DOHH2 (cell line): ENCODE measurements around the gene PUS10.

ENCODE experiments used
- H3F3A ChIP-seq: fragments of 200-600 bp; sonication (generic), shearing (Covaris generic); 2 replicates; pipeline ENCODE4 v1.6.0; 2016; ENCODE audit warnings: antibody characterized with exemption, mild to moderate bottlenecking; ENCODE audit not compliant: control insufficient read depth, insufficient read depth
- H3K27ac ChIP-seq: fragments of 200-600 bp; sonication (generic); 2 replicates; pipeline ENCODE4 v1.5.1; 2014; ENCODE audit warnings: low read depth, mild to moderate bottlenecking, low read length, moderate library complexity
- H3K27me3 ChIP-seq: fragments of 200-600 bp; sonication (generic); 2 replicates; pipeline ENCODE4 v1.6.1; 2014; ENCODE audit warnings: mild to moderate bottlenecking, low read length, mixed read lengths; ENCODE audit not compliant: control insufficient read depth
- H3K36me3 ChIP-seq: fragments of 200-600 bp; sonication (generic); 2 replicates; pipeline ENCODE4 v1.6.1; 2014; ENCODE audit warnings: mild to moderate bottlenecking, low read length, moderate library complexity, mixed read lengths; ENCODE audit not compliant: control insufficient read depth
- H3K4me1 ChIP-seq: fragments of 200-600 bp; sonication (generic); 2 replicates; pipeline ENCODE4 v1.6.1; 2014; ENCODE audit warnings: mild to moderate bottlenecking, low read length, mixed read lengths; ENCODE audit not compliant: control insufficient read depth
- H3K4me2 ChIP-seq: fragments of 200-600 bp; sonication (generic); 2 replicates; pipeline ENCODE4 v1.6.0; 2014; ENCODE audit warnings: mild to moderate bottlenecking, low read length, moderate library complexity
- H3K4me3 ChIP-seq: fragments of 200-600 bp; sonication (generic); 2 replicates; pipeline ENCODE4 v1.5.1; 2014; ENCODE audit warnings: mild to moderate bottlenecking, low read length, mixed read lengths
- H3K79me2 ChIP-seq: fragments of 200-600 bp; sonication (generic); 2 replicates; pipeline ENCODE4 v1.6.1; 2014; ENCODE audit warnings: mild to moderate bottlenecking, low read length, mixed read lengths; ENCODE audit not compliant: control insufficient read depth
- H3K9me2 ChIP-seq: fragments of 200-600 bp; sonication (generic); replicated peaks from 2 replicates; pipeline ENCODE4 v1.6.1; 2014; ENCODE audit warnings: mild to moderate bottlenecking, low read length, mixed read lengths; ENCODE audit not compliant: control insufficient read depth
- H3K9me3 ChIP-seq: fragments of 200-600 bp; sonication (generic); 2 replicates; pipeline ENCODE4 v1.6.1; 2014; ENCODE audit warnings: antibody characterized with exemption, low read length, mixed read lengths; ENCODE audit not compliant: control insufficient read depth, insufficient read depth
- H4K20me1 ChIP-seq: fragments of 200-600 bp; sonication (generic); 2 replicates; pipeline ENCODE4 v1.6.0; 2014; ENCODE audit warnings: low read depth, mild to moderate bottlenecking, antibody characterized with exemption, low read length, moderate library complexity; ENCODE audit not compliant: control insufficient read depth, insufficient read depth
- CTCF ChIP-seq: fragments of 200-600 bp; sonication (generic); IDR thresholded peaks from one replicate; pipeline ENCODE4 v1.5.1; 2014; ENCODE audit warnings: antibody characterized with exemption, mild to moderate bottlenecking, low read depth, low read length; ENCODE audit not compliant: poor library complexity, severe bottlenecking
- EZH2phosphoT487 ChIP-seq: fragments of 200-600 bp; sonication (generic); IDR thresholded peaks from 2 replicates; pipeline ENCODE4 v1.6.1; 2017; ENCODE audit warnings: borderline replicate concordance, mild to moderate bottlenecking, antibody characterized with exemption, low read length, moderate library complexity, mixed read lengths

PUS10 gene

GRCh38 chr2:60947056-60947455 lies 71.0 kb downstream of the PUS10 start:
- Histone ChIP-seq H3K79me2 (no peaks in the 10 kb centered on the region), H3K9me3 (no peaks in the 10 kb centered on the region), H3K27ac (no peak overlapping the region), H3K36me3 (peaks cover 31% of the 10 kb centered on the region), H3K9me2 (no peaks in the 10 kb centered on the region), H3F3A (peaks cover 12% of the 10 kb centered on the region; the same call in 1 of the 2 replicates), H4K20me1 (no peaks in the 10 kb centered on the region), H3K4me3 (no peak overlapping the region), H3K4me2 (no peak overlapping the region), H3K27me3 (no peaks in the 10 kb centered on the region), H3K4me1 (no peaks in the 10 kb centered on the region)
- no peak for TF ChIP-seq EZH2phosphoT487
- no peak for TF ChIP-seq CTCF

DNA sequence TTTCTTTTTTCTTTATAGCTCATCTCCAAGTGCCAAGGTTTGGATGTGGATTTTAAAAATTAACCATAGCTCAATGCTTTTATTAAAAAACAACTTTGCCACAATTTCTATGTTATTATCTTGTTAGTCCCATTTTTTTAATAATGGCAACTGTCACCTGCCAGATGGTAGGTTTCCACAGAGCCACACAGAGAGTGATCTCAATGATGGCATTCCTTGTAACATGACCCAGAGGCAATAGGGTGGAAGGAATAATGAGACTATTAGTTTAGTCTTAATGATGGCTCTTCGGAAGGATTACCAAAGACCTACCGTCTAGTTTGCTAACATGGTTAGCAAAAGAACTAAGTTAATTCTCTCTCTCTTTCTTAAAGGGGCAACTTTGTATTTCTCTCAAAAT lies 72.7 kb downstream of the PUS10 start:
- Histone ChIP-seq H3K4me3 (no peak overlapping the region), H3K4me1 (no peaks in the 10 kb centered on the region), H3K9me2 (no peaks in the 10 kb centered on the region), H3F3A (peaks cover 24% of the 10 kb centered on the region; the same call in 1 of the 2 replicates), H3K79me2 (no peaks in the 10 kb centered on the region), H3K27me3 (no peaks in the 10 kb centered on the region), H3K4me2 (no peak overlapping the region), H3K27ac (no peak overlapping the region), H4K20me1 (no peaks in the 10 kb centered on the region), H3K36me3 (peaks cover 37% of the 10 kb centered on the region), H3K9me3 (no peaks in the 10 kb centered on the region)
- no peak for TF ChIP-seq EZH2phosphoT487
- no peak for TF ChIP-seq CTCF

GRCh38 chr2:60939622-60940021 lies 78.4 kb downstream of the PUS10 start:
- Histone ChIP-seq H3K4me3 (no peak overlapping the region), H3K79me2 (no peaks in the 10 kb centered on the region), H3K4me1 (peaks cover 7% of the 10 kb centered on the region; the same call in 1 of the 2 replicates), H3K36me3 (peaks cover 76% of the 10 kb centered on the region), H3K4me2 (no peak overlapping the region), H3K27ac (no peak overlapping the region), H3K9me3 (no peaks in the 10 kb centered on the region), H3K27me3 (no peaks in the 10 kb centered on the region), H4K20me1 (no peaks in the 10 kb centered on the region; the same call in 1 of the 2 replicates), H3F3A (peaks cover 62% of the 10 kb centered on the region), H3K9me2 (no peaks in the 10 kb centered on the region)
- no peak for TF ChIP-seq CTCF
- no peak for TF ChIP-seq EZH2phosphoT487
